Neural cell (in vitro differentiated cells): ENCODE data around the gene C15orf40. TPM values are rescaled to one million over a fixed set of nuclear protein-coding genes. Genes with fewer than 3 reads are reported as not detected.

Experiments
- H2AFZ ChIP-seq: fragments of 200-600, 300-800 bp; sonication (generic), shearing (Covaris generic); 2 replicates; pipeline ENCODE4 v1.6.0; 2014; ENCODE audit warnings: low read depth, mild to moderate bottlenecking, antibody characterized with exemption, low read length, moderate library complexity
- H3F3A ChIP-seq: fragments of 200-600 bp; shearing (Covaris generic); 2 replicates; pipeline ENCODE4 v1.6.1; 2016; ENCODE audit warnings: mild to moderate bottlenecking, moderate library complexity, mixed read lengths, antibody characterized with exemption, low read length; ENCODE audit not compliant: insufficient read depth, poor library complexity, severe bottlenecking
- H3K27ac ChIP-seq: fragments of 200-600, 300-800 bp; sonication (generic), shearing (Covaris generic); 2 replicates; pipeline ENCODE4 v1.5.1; 2014; ENCODE audit warnings: mild to moderate bottlenecking, low read length, moderate library complexity
- H3K27me3 ChIP-seq: fragments of 300-800, 200-600 bp; sonication (generic), shearing (Covaris generic); 2 replicates; pipeline ENCODE4 v1.6.0; 2014; ENCODE audit warnings: mild to moderate bottlenecking, low read depth, low read length, moderate library complexity; ENCODE audit not compliant: insufficient read depth
- H3K36me3 ChIP-seq: fragments of 300-800, 200-600 bp; sonication (generic), shearing (Covaris generic); 2 replicates; pipeline ENCODE4 v1.5.1; 2014; ENCODE audit warnings: mild to moderate bottlenecking, antibody characterized with exemption, low read length, moderate library complexity; ENCODE audit not compliant: insufficient read depth
- H3K4me2 ChIP-seq: fragments of 300-800, 200-600 bp; sonication (generic), shearing (Covaris generic); 2 replicates; pipeline ENCODE4 v1.6.0; 2014; ENCODE audit warnings: mild to moderate bottlenecking, low read length
- H3K4me3 ChIP-seq: fragments of 300-800, 200-600 bp; sonication (generic), shearing (Covaris generic); 2 replicates; pipeline ENCODE4 v1.5.1; 2014; ENCODE audit warnings: mild to moderate bottlenecking, low read length, moderate library complexity
- H3K79me2 ChIP-seq: fragments of 200-600 bp; shearing (Covaris generic); replicated peaks from 2 replicates; pipeline ENCODE4 v1.6.0; 2014; ENCODE audit warnings: mild to moderate bottlenecking, low read length, moderate library complexity; ENCODE audit not compliant: insufficient read depth
- H3K9ac ChIP-seq: fragments of 300-800, 200-600 bp; sonication (generic), shearing (Covaris generic); 2 replicates; pipeline ENCODE4 v1.6.1; 2016; ENCODE audit warnings: mild to moderate bottlenecking, low read length, mixed read lengths
- H3K9me2 ChIP-seq: fragments of 200-600 bp; shearing (Covaris generic); 2 replicates; pipeline ENCODE4 v1.6.1; 2016; ENCODE audit warnings: mild to moderate bottlenecking, low read length, mixed read lengths; ENCODE audit not compliant: insufficient read depth
- H3K9me3 ChIP-seq: fragments of 200-600, 300-800 bp; sonication (generic), shearing (Covaris generic); 2 replicates; pipeline ENCODE4 v1.6.1; 2016; ENCODE audit warnings: mild to moderate bottlenecking, mixed run types, low read length, moderate library complexity, mixed read lengths
- H4K20me1 ChIP-seq: fragments of 200-600 bp; shearing (Covaris generic); 2 replicates; pipeline ENCODE4 v1.6.1; 2016; ENCODE audit warnings: mild to moderate bottlenecking, mixed run types; ENCODE audit not compliant: insufficient read depth
- CTCF ChIP-seq: fragments of 450-650 bp; IDR thresholded peaks from 2 replicates; pipeline ENCODE4 v1.5.1; 2014; ENCODE audit warnings: antibody characterized with exemption, mild to moderate bottlenecking, moderate library complexity; ENCODE audit not compliant: poor library complexity, severe bottlenecking
- EP300 ChIP-seq: fragments of 450-650 bp; conservative IDR thresholded peaks from 2 replicates; pipeline ENCODE4 v1.6.1; 2014; ENCODE audit warnings: antibody characterized with exemption, mild to moderate bottlenecking, moderate library complexity; ENCODE audit not compliant: poor library complexity, severe bottlenecking
- EZH2 ChIP-seq: fragments of 200-600, 300-800 bp; shearing (Covaris generic), sonication (generic); IDR thresholded peaks from 2 replicates; pipeline ENCODE4 v1.6.1; 2014; ENCODE audit warnings: antibody characterized with exemption, low read length, borderline replicate concordance, mild to moderate bottlenecking; ENCODE audit not compliant: insufficient read depth, poor library complexity, severe bottlenecking
- MXI1 ChIP-seq: fragments of 450-650 bp; conservative IDR thresholded peaks from 2 replicates; pipeline ENCODE4 v1.6.1; 2014; ENCODE audit warnings: antibody characterized with exemption, mild to moderate bottlenecking; ENCODE audit not compliant: poor library complexity, severe bottlenecking
- POLR2AphosphoS5 ChIP-seq: IDR thresholded peaks from 2 replicates; pipeline ENCODE4 v1.6.1; 2012
- RAD21 ChIP-seq: fragments of 450-650 bp; conservative IDR thresholded peaks from 2 replicates; pipeline ENCODE4 v1.6.1; 2014; ENCODE audit warnings: antibody characterized with exemption, mild to moderate bottlenecking, moderate library complexity
- REST ChIP-seq: IDR thresholded peaks from 2 replicates; pipeline ENCODE4 v1.6.1; 2012; ENCODE audit warnings: borderline replicate concordance
- SMC3 ChIP-seq: fragments of 450-650 bp; conservative IDR thresholded peaks from 2 replicates; pipeline ENCODE4 v1.6.1; 2014; ENCODE audit warnings: antibody characterized with exemption, mild to moderate bottlenecking, moderate library complexity; ENCODE audit not compliant: poor library complexity
- TAF1 ChIP-seq: IDR thresholded peaks from 2 replicates; pipeline ENCODE4 v1.6.1; 2012; ENCODE audit warnings: low read depth
- polyA plus RNA-seq: library from polyadenylated mRNA; depleted of rRNA; stranded (reverse); fragments of >200 nt; gene quantifications from 2 replicates; pipeline ENCODE4 v1.2.3, GENCODE V29; 2014

Gene C15orf40
- polyA plus RNA-seq, 1 donor from 2014 or later: 17.2 TPM

- Histone ChIP-seq H3K9me3 (no peaks in the 10 kb centered on the region), H3K27ac (no peak overlapping the region), H4K20me1 (no peaks in the 10 kb centered on the region), H3K4me3 (peak overlapping the region; percentile 76), H3K36me3 (no peaks in the 10 kb centered on the region), H2AFZ (no peak overlapping the region), H3F3A (no peaks in the 10 kb centered on the region), H3K27me3 (no peaks in the 10 kb centered on the region), H3K9me2 (no peaks in the 10 kb centered on the region), H3K9ac (no peak overlapping the region), H3K4me2 (no peak overlapping the region), H3K79me2 (no peaks in the 10 kb centered on the region)
- TF ChIP-seq EP300 (no peak), REST (no peak), EZH2 (no peak), TAF1 (no peak), POLR2AphosphoS5 (no peak), RAD21 (no peak), CTCF (no peak), MXI1 (no peak)
Measured at GRCh38 chr15:82950746-82951370, 60.6 kb downstream of the C15orf40 start.

- no peak overlapping the region for H3K4me3 ChIP-seq
- no peaks in the 10 kb centered on the region for H3K27me3 ChIP-seq
- no peak for TF ChIP-seq REST
- no peak for TF ChIP-seq POLR2AphosphoS5
- no peak for TF ChIP-seq SMC3
- no peak for TF ChIP-seq EZH2
- TF ChIP-seq CTCF: no peak
- TF ChIP-seq MXI1: no peak
- no peak for TF ChIP-seq EP300
- no peak for TF ChIP-seq RAD21
- TF ChIP-seq TAF1: no peak
- no peak overlapping the region for H3K4me2 ChIP-seq
- no peak overlapping the region for H3K27ac ChIP-seq
- H3K9ac ChIP-seq: no peak overlapping the region
- no peak overlapping the region for H2AFZ ChIP-seq
- H3K9me2 ChIP-seq: no peaks in the 10 kb centered on the region
- H3F3A ChIP-seq: no peaks in the 10 kb centered on the region
- no peaks in the 10 kb centered on the region for H3K79me2 ChIP-seq
- no peaks in the 10 kb centered on the region for H4K20me1 ChIP-seq
- no peaks in the 10 kb centered on the region for H3K9me3 ChIP-seq
- no peaks in the 10 kb centered on the region for H3K36me3 ChIP-seq
Measured at GRCh38 chr15:82950295-82950694, 61.1 kb downstream of the C15orf40 start.
